Hematopoietic multipotent progenitor cell (in vitro differentiated cells): ENCODE data around the gene POU4F1. TPM values are rescaled to one million over a fixed set of nuclear protein-coding genes. Genes with fewer than 3 reads are reported as not detected.

Experiments used
- DNase-seq, 3 donors: peaks; one replicate each; pipeline ENCODE4 v3.0.0-alpha.2; 2011 to 2015; ENCODE audit warnings: low read depth in 2 of 3, low spot score in 2 of 3
- total RNA-seq: library from RNA; depleted of rRNA; stranded (reverse); fragments of >200 nt; gene quantifications from one replicate; pipeline ENCODE4 v1.2.3, GENCODE V29; 2012

POU4F1 gene
- total RNA-seq, result under 0.01 TPM

DNA sequence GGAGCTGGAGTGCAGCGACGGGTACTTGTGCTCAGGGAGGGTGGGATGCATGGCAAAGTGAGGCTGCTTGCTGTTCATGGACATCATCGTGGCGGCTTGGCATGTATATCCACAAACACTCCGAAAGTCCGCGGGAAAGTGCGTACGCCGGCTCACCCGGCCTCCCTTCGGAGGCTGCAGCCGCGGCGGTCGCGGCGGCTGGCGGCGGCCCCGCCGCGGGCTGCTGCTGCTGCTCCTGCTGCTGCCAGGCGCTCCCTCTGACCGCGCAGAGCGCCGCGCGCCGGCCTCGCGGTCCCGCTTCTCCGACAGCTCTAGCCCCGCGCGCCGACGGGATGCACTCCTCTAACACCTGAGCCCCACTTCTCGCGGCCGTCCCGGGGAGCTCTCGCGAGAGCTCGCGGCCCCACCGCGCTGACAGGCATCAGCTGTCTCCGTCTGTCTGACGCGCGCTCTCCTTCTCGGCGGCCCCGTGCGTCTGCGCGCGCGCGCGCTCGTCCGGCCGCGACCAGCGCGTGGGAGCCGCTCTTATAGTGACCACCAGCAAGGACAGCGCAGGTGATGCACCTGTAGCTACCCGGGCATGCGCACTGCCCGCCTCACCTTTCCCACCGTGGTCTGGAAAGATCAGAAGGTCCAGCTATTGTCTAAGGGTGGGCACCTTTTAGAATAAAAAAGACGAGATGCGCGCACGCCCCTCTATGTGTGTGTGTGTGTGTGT lies at the start of gene POU4F1:
POU4F1 (minus strand) TSS at position 313 of the 718 bp plus-strand sequence; CDS start at position 87, 226 bp downstream.
- DNase-seq, result peak in 2 of 3 donors; percentile 57 to 65

- DNase-seq, result no peak
These were observed 49.3 kb upstream of the POU4F1 start for GRCh38 chr13:78652651-78653050.

DNA sequence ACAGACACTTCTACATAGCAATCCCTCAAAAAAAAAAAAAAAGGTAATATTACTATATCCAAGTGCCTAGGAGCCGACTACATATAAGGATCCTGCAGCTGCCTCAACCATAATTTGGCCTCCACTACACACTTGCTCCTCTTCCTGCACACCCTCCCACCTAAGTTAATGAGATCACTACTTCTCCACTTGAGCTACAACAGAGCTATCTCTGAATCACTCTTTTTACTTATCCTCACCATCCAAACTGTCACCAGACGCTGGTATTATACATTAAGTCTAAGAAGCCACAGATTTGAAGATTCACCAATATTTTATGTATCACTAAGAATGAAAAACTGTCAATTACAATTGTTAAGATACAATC lies 47.3 kb upstream of the POU4F1 start:
- DNase-seq, result no peak

DNA sequence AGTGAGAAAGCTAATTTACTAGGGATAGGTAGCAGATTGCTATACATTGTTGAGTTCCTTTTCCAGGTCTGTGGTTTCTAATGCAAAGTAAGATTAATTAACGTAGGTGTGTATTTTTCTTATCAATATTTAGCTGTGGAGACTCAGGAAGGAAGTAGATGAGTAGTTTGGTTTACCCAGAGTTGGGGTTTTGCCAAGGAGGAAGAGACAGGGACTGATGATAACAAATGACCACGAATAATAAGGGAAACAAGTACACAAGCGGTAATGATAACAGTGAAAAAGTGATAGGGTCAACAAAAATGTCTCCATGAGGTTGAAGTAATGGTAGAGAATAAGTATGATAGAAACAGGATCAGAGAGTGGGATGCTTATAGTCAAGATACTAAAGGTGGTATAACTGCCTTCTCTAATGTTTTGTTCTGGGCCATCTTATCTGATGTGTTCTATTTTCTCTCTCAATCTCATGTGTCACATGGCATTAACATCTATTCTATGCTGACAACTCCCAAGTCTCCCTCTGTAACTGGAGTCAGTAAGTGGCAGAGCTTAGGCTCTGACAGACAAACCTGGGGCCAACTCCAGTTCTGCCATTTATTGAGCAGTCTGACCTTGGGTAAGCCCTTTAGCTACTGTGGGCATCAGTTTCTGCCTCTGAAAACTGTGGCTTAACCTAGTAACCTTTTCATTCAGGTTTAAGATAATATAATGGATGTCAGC lies 46.8 kb upstream of the POU4F1 start:
- peak in 2 of 3 donors; percentile 35 to 47 for DNase-seq

GRCh38 chr13:78647109-78647678 lies 43.8 kb upstream of the POU4F1 start:
- DNase-seq, result peak in 1 of 3 donors; percentile 28

DNA sequence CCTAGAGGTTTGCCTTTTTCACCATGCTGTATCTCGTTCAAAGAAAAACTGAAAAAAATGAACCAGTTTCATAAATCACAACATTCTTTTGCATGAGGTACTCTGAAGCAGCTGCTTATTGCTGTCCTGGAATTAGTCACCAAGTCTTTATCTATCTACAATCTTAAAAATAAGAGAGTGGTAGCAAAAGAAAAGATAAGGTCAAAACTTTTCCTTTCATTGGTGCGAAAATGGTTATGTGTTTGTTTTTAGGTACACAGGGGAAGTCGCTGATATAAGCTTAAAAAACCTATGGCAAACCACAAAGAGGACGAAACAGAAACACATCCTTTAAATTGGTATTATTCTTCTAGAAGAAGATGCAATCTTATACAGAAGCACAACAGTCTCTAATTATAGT lies 34.9 kb upstream of the POU4F1 start:
- no peak for DNase-seq

- no peak for DNase-seq
These were observed 33.1 kb upstream of the POU4F1 start for GRCh38 chr13:78636495-78636894.

DNA sequence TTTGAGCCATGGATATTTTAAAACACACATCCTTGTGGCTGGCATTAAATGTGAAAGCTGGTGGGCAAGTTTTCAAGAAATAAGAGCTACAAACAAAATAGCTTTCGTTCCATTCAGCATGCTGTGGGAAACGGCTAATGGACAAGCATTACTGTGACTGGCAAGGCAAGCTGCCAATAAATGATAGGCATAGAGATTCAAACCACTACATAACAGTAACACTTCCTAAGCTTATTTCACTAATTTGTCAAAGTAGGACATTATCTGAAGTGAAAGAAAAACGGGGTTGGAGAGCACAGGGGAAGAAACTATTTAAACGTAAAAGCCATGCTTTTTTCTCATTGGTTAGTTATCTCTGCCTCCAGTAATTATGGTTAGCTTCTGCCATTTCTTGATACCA lies 29.6 kb upstream of the POU4F1 start:
- no peak for DNase-seq

DNA sequence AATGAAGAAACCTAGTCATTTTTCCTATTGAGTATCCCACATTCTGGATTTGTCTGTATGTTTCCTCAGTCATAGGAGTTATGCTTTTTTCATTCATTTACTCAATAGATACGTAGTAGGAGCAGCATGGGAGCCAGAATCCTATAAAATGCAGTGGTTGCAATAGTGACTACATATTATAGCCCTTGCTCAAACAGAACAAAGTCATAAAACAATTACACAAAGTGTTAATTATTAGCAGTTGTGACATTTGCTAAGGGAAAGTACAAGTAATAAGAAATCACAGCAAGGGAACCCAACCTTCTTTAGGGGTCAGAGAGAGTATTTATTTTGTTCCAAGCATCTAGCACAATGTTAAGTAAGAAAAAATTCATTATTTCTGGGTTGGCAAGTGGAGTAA lies 27.7 kb upstream of the POU4F1 start:
- DNase-seq, result no peak

DNA sequence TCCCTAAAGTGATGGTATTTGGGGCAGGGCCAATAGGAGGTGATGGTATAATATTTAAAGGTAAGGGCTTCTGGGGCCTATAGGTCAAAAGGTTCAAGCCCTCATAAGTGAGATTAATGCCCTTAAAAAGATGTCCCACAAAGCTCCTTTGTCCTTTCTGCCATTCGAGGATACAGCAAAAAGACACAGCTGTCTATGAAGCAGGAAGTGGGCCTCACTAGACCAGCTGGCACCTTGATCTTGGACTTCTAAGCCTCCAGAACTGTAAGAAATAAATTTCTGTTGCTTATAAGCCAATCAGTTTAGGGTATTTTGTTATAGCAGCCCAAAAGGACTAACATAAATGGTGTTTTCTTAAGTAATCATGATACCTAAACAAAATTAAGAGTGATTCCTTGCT lies 27.2 kb upstream of the POU4F1 start:
- no peak for DNase-seq

GRCh38 chr13:78625384-78625783 lies 22.0 kb upstream of the POU4F1 start:
- DNase-seq, result no peak

DNA sequence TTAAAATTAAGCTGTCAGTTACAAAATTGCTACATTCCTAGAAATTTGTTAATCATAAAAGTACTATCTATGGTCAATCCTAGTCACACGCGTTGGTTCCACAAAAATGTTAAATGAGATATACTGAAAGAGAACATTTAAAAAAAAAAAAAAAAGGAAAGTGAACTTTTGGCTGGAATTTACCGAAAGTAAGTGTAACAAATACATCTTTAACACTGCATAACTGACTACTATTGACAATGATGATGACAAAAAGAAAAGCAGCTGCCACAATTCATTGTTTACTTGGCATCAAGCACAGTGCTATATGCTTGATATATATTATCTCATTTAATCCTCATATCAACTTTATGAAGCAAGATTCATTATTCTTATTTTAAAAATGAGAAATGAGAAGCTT lies 19.8 kb upstream of the POU4F1 start:
- DNase-seq, result no peak

DNA sequence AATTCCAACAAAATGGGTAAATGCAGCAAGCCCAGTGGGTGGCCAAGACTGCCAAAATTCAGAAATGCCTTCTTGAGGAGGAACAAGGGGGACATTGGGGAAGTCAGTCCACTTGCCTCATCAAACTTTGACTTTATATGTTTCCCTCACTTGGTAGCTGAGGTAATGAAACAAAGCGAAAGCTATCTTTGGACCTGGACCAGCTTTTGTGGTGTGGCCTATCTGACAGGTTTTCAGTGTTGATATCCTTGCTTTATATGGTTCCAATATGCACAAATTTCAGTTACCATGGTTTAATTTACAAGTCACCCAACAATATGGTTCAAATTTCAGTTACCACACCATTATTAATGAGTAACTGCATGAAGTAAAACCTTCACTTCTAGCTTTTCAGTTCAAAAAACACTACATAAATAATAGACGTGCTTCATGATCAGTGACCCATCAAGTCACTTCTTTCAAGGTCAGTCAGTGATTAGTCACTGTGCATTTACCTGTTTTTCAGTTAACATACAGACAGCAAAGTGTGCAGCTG lies 17.7 kb upstream of the POU4F1 start:
- no peak for DNase-seq

DNA sequence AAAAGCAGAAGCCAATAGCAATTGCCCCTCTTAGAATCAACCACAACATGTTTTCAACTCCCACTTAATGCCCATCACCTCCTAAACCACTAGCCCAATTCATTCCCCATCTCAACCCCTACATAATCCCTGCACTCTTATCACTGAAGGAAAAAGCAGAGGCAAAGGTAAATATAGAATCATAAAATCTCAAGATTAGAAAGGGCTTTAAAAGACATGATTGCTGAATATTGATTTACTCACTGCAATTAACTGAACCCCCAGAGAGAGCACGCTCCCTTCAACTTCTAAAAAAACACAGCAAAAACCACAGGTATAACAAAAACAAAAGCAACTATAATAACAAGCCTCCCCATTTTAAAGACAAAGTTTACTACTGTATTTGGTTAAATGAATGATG lies 15.1 kb upstream of the POU4F1 start:
- DNase-seq, result no peak

- no peak for DNase-seq
These were observed 7.7 kb upstream of the POU4F1 start for GRCh38 chr13:78611040-78611439.

GRCh38 chr13:78610381-78610883 lies 7.1 kb upstream of the POU4F1 start:
- DNase-seq, result no peak

DNA sequence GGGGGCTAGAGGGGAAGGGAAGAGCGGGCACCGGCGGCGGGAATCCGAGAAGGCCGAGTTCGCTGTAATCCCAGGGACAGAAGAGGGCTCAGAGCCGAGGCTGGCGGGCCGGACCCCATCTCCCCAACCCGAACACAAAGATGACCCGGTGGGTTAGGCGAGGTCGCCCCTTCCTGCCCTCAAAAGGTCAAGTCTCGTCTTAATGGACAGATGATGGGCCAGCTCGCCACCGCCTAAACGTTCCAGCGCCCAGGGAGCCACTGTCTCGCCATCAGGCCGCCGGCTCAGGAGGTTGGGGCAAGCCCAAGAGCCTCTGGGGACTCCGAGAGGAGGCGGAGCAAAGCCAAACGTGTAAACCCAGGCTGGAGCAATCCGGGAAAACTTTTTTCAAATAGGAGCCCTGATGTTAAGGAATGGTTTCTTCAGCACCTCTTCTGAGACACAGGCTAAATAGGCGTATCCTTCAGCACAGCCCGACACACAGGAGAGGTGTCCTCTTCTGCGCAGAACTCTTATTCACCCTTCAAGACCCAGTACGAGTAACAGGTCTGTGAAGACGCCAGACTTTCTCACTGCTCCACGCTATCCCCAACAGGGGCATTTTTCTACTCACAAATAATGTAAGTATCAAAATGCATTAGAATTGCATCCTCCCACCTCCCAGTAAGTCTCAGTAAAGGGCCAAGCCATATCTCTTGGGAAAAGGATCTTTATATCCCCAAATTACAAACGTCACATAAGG lies 6.3 kb upstream of the POU4F1 start:
- DNase-seq, result peak in 1 of 3 donors; percentile 20

DNA sequence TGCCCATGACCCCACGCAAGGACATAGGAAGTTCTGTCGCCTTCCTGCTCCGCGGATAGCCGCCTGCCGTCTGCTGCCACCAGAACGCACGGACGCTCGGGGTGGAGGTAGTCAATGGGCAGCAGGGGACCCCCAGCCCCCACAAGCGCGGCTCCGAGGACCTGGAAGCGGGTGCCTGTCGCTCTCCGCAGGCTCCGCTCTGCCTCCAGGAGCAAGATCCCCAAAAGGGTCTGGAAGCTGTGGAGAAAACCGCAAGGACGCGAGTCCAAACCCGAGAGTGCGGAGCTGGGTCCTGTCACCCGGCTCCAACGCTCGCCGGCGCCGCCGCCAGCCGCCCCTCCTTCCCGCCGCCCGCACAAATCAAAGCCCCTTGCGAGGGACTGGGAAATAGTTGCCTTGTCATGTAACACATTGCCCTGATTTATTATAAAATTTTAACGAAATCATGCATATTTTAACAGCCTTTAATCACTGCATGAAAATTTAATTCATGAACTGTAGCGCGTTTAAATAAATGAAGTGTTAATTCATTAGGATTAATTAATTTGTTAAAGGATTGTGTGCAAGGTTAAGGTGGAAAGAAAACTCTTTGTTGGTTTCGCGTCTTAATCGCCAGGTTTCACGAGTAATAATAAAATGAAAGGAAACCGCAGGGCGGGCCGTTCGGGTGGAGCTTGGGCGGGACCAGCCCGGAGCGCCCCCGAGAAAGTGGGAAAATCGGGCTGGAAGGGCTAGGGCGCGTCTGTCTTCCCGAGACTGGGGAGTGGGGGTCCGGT lies 5.5 kb upstream of the POU4F1 start:
- peak in 1 of 3 donors; percentile 10 for DNase-seq

GRCh38 chr13:78608252-78608687 lies 4.9 kb upstream of the POU4F1 start:
- peak in 1 of 3 donors; percentile 10 for DNase-seq
